ENCODE measurements around the gene NKX6-1.

Gene NKX6-1

GRCh38 chr4:84502333-84502954 is 3.4 kb upstream of the NKX6-1 start:
- Histone ChIP-seq H3K4me3 (ENCODE audit: low read length, poor library complexity, severe bottlenecking) (no peak overlapping the region), H3K9ac (ENCODE audit: low read depth, low read length, poor library complexity, severe bottlenecking) (no peak overlapping the region), H3K36me3 (ENCODE audit: insufficient read depth, low read length) (no peaks in the 10 kb centered on the region), H3F3A (ENCODE audit: low read depth) (no peaks in the 10 kb centered on the region), H3K27me3 (ENCODE audit: insufficient read depth, low read length, poor library complexity, severe bottlenecking) (no peaks in the 10 kb centered on the region), H3K9me2 (replicated peaks; ENCODE audit: low read depth, low read length) (no peaks in the 10 kb centered on the region), H4K20me1 (ENCODE audit: insufficient read depth, low read length, poor library complexity, severe bottlenecking) (no peaks in the 10 kb centered on the region), H3K4me1 (ENCODE audit: insufficient read depth, low read length, poor library complexity, severe bottlenecking) (no peaks in the 10 kb centered on the region), H3K9me3 (ENCODE audit: insufficient read depth, low read depth, low read length) (no peaks in the 10 kb centered on the region), H3K79me2 (ENCODE audit: insufficient read depth, low read length) (no peaks in the 10 kb centered on the region), H3K4me2 (ENCODE audit: low read depth, low read length, poor library complexity, severe bottlenecking) (no peak overlapping the region), H2AFZ (ENCODE audit: low read length) (no peak overlapping the region)
- no peak for TF ChIP-seq CTCF (conservative IDR thresholded peaks at IDR 0.05; ENCODE audit: low read length)
- TF ChIP-seq EZH2phosphoT487 (IDR thresholded peaks at IDR 0.05; ENCODE audit: borderline replicate concordance), result no peak

DNA sequence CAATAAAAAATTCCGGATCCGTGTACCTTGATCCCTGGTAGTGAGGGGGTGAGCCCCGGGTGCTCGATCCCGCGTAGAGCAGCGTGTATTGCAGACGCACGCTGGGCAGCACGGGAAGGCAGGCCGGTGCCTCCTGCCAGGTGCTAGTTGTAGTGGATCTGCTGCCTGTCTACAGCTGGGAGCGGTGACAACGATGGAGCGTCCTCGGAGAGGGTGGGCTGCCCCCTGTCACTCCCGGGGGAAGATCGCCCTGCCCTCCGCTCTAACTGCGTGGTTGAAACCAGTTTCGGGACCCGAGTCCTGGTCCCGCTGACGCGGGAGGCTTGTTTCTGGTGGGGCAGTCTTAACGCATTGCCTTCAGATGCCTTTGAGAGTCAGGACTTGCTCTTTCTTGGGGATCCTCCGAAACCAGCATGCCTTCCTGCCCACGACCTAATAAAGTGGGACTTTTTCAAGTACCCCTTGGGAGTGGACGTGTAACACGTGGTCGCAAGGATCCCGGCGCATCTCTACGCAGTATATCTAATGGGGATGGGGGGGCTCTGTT is 2.7 kb upstream of the NKX6-1 start:
- Histone ChIP-seq H3F3A (ENCODE audit: low read depth) (no peaks in the 10 kb centered on the region), H3K27me3 (ENCODE audit: insufficient read depth, low read length, poor library complexity, severe bottlenecking) (no peaks in the 10 kb centered on the region), H2AFZ (ENCODE audit: low read length) (no peak overlapping the region), H3K9me2 (replicated peaks; ENCODE audit: low read depth, low read length) (no peaks in the 10 kb centered on the region), H3K4me2 (ENCODE audit: low read depth, low read length, poor library complexity, severe bottlenecking) (no peak overlapping the region), H3K36me3 (ENCODE audit: insufficient read depth, low read length) (no peaks in the 10 kb centered on the region), H3K4me1 (ENCODE audit: insufficient read depth, low read length, poor library complexity, severe bottlenecking) (no peaks in the 10 kb centered on the region), H3K4me3 (ENCODE audit: low read length, poor library complexity, severe bottlenecking) (no peak overlapping the region), H3K9me3 (ENCODE audit: insufficient read depth, low read depth, low read length) (no peaks in the 10 kb centered on the region), H3K79me2 (ENCODE audit: insufficient read depth, low read length) (no peaks in the 10 kb centered on the region), H4K20me1 (ENCODE audit: insufficient read depth, low read length, poor library complexity, severe bottlenecking) (no peaks in the 10 kb centered on the region), H3K9ac (ENCODE audit: low read depth, low read length, poor library complexity, severe bottlenecking) (no peak overlapping the region)
- TF ChIP-seq CTCF (conservative IDR thresholded peaks at IDR 0.05; ENCODE audit: low read length), result no peak
- no peak for TF ChIP-seq EZH2phosphoT487 (IDR thresholded peaks at IDR 0.05; ENCODE audit: borderline replicate concordance)

DNA sequence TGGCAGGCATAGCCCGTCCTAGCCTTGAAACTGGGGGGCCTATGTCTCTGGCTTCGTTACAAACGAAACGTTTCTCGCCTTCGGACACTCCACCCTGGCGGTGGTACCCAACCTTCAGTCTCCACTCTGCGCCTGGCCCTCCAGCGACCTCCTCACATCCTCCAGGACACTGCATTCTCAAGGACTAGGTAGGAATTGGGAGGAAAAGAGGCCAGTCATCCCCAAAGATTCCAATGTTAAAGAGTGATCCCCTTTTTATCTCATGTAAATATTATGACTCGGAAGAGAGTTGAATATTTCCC is 2.1 kb upstream of the NKX6-1 start:
- Histone ChIP-seq H3K4me2 (ENCODE audit: low read depth, low read length, poor library complexity, severe bottlenecking) (no peak overlapping the region), H3K79me2 (ENCODE audit: insufficient read depth, low read length) (no peaks in the 10 kb centered on the region), H3K9me3 (ENCODE audit: insufficient read depth, low read depth, low read length) (no peaks in the 10 kb centered on the region), H2AFZ (ENCODE audit: low read length) (no peak overlapping the region), H3K9ac (ENCODE audit: low read depth, low read length, poor library complexity, severe bottlenecking) (no peak overlapping the region), H4K20me1 (ENCODE audit: insufficient read depth, low read length, poor library complexity, severe bottlenecking) (no peaks in the 10 kb centered on the region), H3K27me3 (ENCODE audit: insufficient read depth, low read length, poor library complexity, severe bottlenecking) (no peaks in the 10 kb centered on the region), H3K4me3 (ENCODE audit: low read length, poor library complexity, severe bottlenecking) (no peak overlapping the region), H3K36me3 (ENCODE audit: insufficient read depth, low read length) (no peaks in the 10 kb centered on the region), H3K4me1 (ENCODE audit: insufficient read depth, low read length, poor library complexity, severe bottlenecking) (no peaks in the 10 kb centered on the region), H3F3A (ENCODE audit: low read depth) (no peaks in the 10 kb centered on the region), H3K9me2 (replicated peaks; ENCODE audit: low read depth, low read length) (no peaks in the 10 kb centered on the region)
- no peak for TF ChIP-seq CTCF (conservative IDR thresholded peaks at IDR 0.05; ENCODE audit: low read length)
- no peak for TF ChIP-seq EZH2phosphoT487 (IDR thresholded peaks at IDR 0.05; ENCODE audit: borderline replicate concordance)

Measured in Loucy (cell line).